ENCODE results near the gene RACK1. TPM values are rescaled to one million over a fixed set of nuclear protein-coding genes. Genes with fewer than 3 reads are reported as not detected.

The RACK1 gene
- total RNA-seq, 1 experiment from 2014 or later = 2,552 TPM

- DNase-seq = no peak
- Histone ChIP-seq H3K4me2 (ENCODE audit: insufficient read depth, insufficient read length, low read length) (no peak overlapping the region), H3K18ac (ENCODE audit: insufficient read length, low read depth, low read length) (no peak overlapping the region), H4K5ac (ENCODE audit: insufficient read length, low read depth, low read length) (no peak overlapping the region), H4K20me1 (ENCODE audit: control insufficient read depth, insufficient read depth, insufficient read length) (no peaks in the 10 kb centered on the region), H2BK120ac (ENCODE audit: low read depth, low read length, poor library complexity, severe bottlenecking) (no peak overlapping the region), H3T11ph (ENCODE audit: low read length) (no peak overlapping the region), H3K9me3 (ENCODE audit: control insufficient read depth, low read depth, low read length) (no peaks in the 10 kb centered on the region), H2AK5ac (ENCODE audit: insufficient read length, low read length) (no peak overlapping the region), H3K23me2 (ENCODE audit: insufficient read length, low read depth, low read length, poor library complexity, severe bottlenecking) (peaks cover 13% of the 10 kb centered on the region), H3K27me3 (ENCODE audit: insufficient read depth, low read length) (no peaks in the 10 kb centered on the region), H3K79me2 (ENCODE audit: insufficient read depth, low read length) (peaks cover 20% of the 10 kb centered on the region), H3K4me1 (ENCODE audit: insufficient read depth, low read length) (no peaks in the 10 kb centered on the region; the same call in 1 of the 2 replicates), H2AFZ (ENCODE audit: low read length) (no peak overlapping the region), H4K8ac (replicated peaks; ENCODE audit: insufficient read length, low read depth, low read length) (no peak overlapping the region), H4K91ac (ENCODE audit: insufficient read length, low read depth, low read length) (no peak overlapping the region), H2BK12ac (ENCODE audit: insufficient read length, low read depth, low read length) (no peak overlapping the region), H2BK20ac (ENCODE audit: low read depth, low read length, poor library complexity, severe bottlenecking) (no peak overlapping the region), H3K23ac (ENCODE audit: insufficient read length, low read depth, low read length) (no peak overlapping the region), H3K79me1 (ENCODE audit: insufficient read depth, low read depth, low read length, poor library complexity, severe bottlenecking) (peaks cover 4% of the 10 kb centered on the region), H3K4ac (ENCODE audit: low read depth, low read length) (no peak overlapping the region), H2BK15ac (ENCODE audit: low read depth, low read length) (no peak overlapping the region), H3K9ac (ENCODE audit: extremely low read depth, insufficient read length, low read length) (no peak overlapping the region), H3K27ac (ENCODE audit: insufficient read length, low read depth, low read length) (no peak overlapping the region), H3K14ac (ENCODE audit: insufficient read depth, low read length) (no peak overlapping the region), H2BK5ac (ENCODE audit: insufficient read length, low read length) (no peak overlapping the region), H3K56ac (ENCODE audit: insufficient read length, low read depth, low read length) (no peak overlapping the region)
- TF ChIP-seq CTCF (conservative IDR thresholded peaks at IDR 0.05) = no peak
- Mint-ChIP-seq H3K27me3 (ENCODE audit: low read depth) (no peaks in the 10 kb centered on the region), H3K36me3 (ENCODE audit: insufficient read depth in 1 of 3, low read depth in 3 of 3) (peaks cover 15 to 47% (median 39%) of the 10 kb centered on the region in 3 experiments; a peak in 6 of 7 replicates), H3K9me3 (no peaks in the 10 kb centered on the region), H3K4me1 (peaks cover 26 to 32% of the 10 kb centered on the region in 2 experiments), H3K4me3 (no peak overlapping the region), H3K27ac (no peak overlapping the region; a peak in 1 of 7 replicates)
- WGBS (ENCODE audit: extremely low coverage, insufficient read length, low lambda C conversion rate) = no CpG with 5 or more reads among the region's 7 CpGs
These were observed 12.3 kb upstream of the RACK1 start for GRCh38 chr5:181255836-181256578.

Data from H9 (cell line).